ENCODE results near the gene ALKBH6. TPM values are rescaled to one million over a fixed set of nuclear protein-coding genes. Genes with fewer than 3 reads are reported as not detected.

ALKBH6 gene
- total and polyA plus RNA-seq, 2 experiments from 2014 or later = 33.6 to 51.4 TPM

DNA sequence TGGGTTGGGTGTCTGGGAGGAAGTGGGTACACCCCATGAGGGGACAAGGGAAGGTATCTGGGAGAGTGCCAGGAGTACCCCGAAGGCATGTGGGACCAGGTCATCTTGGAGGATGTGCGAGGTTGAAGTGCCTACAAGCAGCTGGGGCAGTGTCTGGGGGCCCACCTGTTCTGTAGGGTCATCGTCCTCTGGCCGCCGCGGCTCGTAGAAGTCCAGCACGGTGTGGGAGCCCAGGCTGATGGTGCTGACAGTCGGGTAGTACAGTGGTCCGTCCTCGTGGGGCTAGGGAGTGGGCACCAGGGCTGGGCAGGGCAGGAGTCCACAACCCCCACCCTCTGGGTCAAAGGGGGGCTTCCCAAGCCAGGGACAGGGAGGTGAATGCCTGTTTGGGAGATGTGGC is 3.6 kb downstream of the ALKBH6 start (continued):
- TF ChIP-seq, protein P1, sequence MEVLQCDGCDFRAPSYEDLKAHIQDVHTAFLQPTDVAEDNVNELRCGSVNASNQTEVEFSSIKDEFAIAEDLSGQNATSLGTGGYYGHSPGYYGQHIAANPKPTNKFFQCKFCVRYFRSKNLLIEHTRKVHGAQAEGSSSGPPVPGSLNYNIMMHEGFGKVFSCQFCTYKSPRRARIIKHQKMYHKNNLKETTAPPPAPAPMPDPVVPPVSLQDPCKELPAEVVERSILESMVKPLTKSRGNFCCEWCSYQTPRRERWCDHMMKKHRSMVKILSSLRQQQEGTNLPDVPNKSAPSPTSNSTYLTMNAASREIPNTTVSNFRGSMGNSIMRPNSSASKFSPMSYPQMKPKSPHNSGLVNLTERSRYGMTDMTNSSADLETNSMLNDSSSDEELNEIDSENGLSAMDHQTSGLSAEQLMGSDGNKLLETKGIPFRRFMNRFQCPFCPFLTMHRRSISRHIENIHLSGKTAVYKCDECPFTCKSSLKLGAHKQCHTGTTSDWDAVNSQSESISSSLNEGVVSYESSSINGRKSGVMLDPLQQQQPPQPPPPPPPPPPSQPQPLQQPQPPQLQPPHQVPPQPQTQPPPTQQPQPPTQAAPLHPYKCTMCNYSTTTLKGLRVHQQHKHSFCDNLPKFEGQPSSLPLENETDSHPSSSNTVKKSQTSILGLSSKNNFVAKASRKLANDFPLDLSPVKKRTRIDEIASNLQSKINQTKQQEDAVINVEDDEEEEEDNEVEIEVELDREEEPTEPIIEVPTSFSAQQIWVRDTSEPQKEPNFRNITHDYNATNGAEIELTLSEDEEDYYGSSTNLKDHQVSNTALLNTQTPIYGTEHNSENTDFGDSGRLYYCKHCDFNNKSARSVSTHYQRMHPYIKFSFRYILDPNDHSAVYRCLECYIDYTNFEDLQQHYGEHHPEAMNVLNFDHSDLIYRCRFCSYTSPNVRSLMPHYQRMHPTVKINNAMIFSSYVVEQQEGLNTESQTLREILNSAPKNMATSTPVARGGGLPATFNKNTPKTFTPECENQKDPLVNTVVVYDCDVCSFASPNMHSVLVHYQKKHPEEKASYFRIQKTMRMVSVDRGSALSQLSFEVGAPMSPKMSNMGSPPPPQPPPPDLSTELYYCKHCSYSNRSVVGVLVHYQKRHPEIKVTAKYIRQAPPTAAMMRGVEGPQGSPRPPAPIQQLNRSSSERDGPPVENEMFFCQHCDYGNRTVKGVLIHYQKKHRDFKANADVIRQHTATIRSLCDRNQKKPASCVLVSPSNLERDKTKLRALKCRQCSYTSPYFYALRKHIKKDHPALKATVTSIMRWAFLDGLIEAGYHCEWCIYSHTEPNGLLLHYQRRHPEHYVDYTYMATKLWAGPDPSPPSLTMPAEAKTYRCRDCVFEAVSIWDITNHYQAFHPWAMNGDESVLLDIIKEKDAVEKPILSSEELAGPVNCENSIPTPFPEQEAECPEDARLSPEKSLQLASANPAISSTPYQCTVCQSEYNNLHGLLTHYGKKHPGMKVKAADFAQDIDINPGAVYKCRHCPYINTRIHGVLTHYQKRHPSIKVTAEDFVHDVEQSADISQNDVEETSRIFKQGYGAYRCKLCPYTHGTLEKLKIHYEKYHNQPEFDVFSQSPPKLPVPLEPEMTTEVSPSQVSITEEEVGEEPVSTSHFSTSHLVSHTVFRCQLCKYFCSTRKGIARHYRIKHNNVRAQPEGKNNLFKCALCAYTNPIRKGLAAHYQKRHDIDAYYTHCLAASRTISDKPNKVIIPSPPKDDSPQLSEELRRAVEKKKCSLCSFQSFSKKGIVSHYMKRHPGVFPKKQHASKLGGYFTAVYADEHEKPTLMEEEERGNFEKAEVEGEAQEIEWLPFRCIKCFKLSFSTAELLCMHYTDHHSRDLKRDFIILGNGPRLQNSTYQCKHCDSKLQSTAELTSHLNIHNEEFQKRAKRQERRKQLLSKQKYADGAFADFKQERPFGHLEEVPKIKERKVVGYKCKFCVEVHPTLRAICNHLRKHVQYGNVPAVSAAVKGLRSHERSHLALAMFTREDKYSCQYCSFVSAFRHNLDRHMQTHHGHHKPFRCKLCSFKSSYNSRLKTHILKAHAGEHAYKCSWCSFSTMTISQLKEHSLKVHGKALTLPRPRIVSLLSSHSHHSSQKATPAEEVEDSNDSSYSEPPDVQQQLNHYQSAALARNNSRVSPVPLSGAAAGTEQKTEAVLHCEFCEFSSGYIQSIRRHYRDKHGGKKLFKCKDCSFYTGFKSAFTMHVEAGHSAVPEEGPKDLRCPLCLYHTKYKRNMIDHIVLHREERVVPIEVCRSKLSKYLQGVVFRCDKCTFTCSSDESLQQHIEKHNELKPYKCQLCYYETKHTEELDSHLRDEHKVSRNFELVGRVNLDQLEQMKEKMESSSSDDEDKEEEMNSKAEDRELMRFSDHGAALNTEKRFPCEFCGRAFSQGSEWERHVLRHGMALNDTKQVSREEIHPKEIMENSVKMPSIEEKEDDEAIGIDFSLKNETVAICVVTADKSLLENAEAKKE (CRISPR knock-in tag; IDR thresholded peaks at IDR 0.05) = no peak
- TF ChIP-seq, protein P2, sequence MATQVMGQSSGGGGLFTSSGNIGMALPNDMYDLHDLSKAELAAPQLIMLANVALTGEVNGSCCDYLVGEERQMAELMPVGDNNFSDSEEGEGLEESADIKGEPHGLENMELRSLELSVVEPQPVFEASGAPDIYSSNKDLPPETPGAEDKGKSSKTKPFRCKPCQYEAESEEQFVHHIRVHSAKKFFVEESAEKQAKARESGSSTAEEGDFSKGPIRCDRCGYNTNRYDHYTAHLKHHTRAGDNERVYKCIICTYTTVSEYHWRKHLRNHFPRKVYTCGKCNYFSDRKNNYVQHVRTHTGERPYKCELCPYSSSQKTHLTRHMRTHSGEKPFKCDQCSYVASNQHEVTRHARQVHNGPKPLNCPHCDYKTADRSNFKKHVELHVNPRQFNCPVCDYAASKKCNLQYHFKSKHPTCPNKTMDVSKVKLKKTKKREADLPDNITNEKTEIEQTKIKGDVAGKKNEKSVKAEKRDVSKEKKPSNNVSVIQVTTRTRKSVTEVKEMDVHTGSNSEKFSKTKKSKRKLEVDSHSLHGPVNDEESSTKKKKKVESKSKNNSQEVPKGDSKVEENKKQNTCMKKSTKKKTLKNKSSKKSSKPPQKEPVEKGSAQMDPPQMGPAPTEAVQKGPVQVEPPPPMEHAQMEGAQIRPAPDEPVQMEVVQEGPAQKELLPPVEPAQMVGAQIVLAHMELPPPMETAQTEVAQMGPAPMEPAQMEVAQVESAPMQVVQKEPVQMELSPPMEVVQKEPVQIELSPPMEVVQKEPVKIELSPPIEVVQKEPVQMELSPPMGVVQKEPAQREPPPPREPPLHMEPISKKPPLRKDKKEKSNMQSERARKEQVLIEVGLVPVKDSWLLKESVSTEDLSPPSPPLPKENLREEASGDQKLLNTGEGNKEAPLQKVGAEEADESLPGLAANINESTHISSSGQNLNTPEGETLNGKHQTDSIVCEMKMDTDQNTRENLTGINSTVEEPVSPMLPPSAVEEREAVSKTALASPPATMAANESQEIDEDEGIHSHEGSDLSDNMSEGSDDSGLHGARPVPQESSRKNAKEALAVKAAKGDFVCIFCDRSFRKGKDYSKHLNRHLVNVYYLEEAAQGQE (IDR thresholded peaks at IDR 0.05; ENCODE audit: unreplicated experiment) = no peak
- no peak for TF ChIP-seq JUNB (IDR thresholded peaks at IDR 0.05; ENCODE audit: unreplicated experiment)
- TF ChIP-seq, protein P3, sequence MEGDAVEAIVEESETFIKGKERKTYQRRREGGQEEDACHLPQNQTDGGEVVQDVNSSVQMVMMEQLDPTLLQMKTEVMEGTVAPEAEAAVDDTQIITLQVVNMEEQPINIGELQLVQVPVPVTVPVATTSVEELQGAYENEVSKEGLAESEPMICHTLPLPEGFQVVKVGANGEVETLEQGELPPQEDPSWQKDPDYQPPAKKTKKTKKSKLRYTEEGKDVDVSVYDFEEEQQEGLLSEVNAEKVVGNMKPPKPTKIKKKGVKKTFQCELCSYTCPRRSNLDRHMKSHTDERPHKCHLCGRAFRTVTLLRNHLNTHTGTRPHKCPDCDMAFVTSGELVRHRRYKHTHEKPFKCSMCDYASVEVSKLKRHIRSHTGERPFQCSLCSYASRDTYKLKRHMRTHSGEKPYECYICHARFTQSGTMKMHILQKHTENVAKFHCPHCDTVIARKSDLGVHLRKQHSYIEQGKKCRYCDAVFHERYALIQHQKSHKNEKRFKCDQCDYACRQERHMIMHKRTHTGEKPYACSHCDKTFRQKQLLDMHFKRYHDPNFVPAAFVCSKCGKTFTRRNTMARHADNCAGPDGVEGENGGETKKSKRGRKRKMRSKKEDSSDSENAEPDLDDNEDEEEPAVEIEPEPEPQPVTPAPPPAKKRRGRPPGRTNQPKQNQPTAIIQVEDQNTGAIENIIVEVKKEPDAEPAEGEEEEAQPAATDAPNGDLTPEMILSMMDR (conservative IDR thresholded peaks at IDR 0.05; ENCODE audit: low read depth in 2 of 2) = no peak
- TF ChIP-seq ZNF114 (CRISPR knock-in tag; IDR thresholded peaks at IDR 0.05) = no peak
- TF ChIP-seq POLR2AphosphoS5 (IDR thresholded peaks at IDR 0.05; ENCODE audit: low read depth) = no peak
